ENCODE data around the gene DLGAP1. TPM values are rescaled to one million over a fixed set of nuclear protein-coding genes. Genes with fewer than 3 reads are reported as not detected.

DLGAP1 gene
- total and polyA plus RNA-seq, 2 experiments from 2014 or later, result 17.0 to 48.5 TPM

- H3K4me3 ChIP-seq, result no peak overlapping the region
- H3K27ac ChIP-seq (ENCODE audit: low read depth), result no peak overlapping the region
- Mint-ChIP-seq H3K9me3 (peaks cover 1% of the 10 kb centered on the region; the same call in 1 of the 3 replicates), H3K36me3 (ENCODE audit: low read depth) (peaks cover 6% of the 10 kb centered on the region; the same call in 2 of the 3 replicates), H3K27me3 (ENCODE audit: insufficient read depth, low read depth, poor library complexity) (no peaks in the 10 kb centered on the region), H3K4me1 (peaks cover 19% of the 10 kb centered on the region), H3K27ac (no peak overlapping the region), H3K4me3 (no peak overlapping the region)
- no peaks in the 10 kb centered on the region for H3K79me2 ChIP-seq (replicated peaks; ENCODE audit: insufficient read depth)
- no peak overlapping the region for H2AFZ ChIP-seq
- TF ChIP-seq, protein P1, sequence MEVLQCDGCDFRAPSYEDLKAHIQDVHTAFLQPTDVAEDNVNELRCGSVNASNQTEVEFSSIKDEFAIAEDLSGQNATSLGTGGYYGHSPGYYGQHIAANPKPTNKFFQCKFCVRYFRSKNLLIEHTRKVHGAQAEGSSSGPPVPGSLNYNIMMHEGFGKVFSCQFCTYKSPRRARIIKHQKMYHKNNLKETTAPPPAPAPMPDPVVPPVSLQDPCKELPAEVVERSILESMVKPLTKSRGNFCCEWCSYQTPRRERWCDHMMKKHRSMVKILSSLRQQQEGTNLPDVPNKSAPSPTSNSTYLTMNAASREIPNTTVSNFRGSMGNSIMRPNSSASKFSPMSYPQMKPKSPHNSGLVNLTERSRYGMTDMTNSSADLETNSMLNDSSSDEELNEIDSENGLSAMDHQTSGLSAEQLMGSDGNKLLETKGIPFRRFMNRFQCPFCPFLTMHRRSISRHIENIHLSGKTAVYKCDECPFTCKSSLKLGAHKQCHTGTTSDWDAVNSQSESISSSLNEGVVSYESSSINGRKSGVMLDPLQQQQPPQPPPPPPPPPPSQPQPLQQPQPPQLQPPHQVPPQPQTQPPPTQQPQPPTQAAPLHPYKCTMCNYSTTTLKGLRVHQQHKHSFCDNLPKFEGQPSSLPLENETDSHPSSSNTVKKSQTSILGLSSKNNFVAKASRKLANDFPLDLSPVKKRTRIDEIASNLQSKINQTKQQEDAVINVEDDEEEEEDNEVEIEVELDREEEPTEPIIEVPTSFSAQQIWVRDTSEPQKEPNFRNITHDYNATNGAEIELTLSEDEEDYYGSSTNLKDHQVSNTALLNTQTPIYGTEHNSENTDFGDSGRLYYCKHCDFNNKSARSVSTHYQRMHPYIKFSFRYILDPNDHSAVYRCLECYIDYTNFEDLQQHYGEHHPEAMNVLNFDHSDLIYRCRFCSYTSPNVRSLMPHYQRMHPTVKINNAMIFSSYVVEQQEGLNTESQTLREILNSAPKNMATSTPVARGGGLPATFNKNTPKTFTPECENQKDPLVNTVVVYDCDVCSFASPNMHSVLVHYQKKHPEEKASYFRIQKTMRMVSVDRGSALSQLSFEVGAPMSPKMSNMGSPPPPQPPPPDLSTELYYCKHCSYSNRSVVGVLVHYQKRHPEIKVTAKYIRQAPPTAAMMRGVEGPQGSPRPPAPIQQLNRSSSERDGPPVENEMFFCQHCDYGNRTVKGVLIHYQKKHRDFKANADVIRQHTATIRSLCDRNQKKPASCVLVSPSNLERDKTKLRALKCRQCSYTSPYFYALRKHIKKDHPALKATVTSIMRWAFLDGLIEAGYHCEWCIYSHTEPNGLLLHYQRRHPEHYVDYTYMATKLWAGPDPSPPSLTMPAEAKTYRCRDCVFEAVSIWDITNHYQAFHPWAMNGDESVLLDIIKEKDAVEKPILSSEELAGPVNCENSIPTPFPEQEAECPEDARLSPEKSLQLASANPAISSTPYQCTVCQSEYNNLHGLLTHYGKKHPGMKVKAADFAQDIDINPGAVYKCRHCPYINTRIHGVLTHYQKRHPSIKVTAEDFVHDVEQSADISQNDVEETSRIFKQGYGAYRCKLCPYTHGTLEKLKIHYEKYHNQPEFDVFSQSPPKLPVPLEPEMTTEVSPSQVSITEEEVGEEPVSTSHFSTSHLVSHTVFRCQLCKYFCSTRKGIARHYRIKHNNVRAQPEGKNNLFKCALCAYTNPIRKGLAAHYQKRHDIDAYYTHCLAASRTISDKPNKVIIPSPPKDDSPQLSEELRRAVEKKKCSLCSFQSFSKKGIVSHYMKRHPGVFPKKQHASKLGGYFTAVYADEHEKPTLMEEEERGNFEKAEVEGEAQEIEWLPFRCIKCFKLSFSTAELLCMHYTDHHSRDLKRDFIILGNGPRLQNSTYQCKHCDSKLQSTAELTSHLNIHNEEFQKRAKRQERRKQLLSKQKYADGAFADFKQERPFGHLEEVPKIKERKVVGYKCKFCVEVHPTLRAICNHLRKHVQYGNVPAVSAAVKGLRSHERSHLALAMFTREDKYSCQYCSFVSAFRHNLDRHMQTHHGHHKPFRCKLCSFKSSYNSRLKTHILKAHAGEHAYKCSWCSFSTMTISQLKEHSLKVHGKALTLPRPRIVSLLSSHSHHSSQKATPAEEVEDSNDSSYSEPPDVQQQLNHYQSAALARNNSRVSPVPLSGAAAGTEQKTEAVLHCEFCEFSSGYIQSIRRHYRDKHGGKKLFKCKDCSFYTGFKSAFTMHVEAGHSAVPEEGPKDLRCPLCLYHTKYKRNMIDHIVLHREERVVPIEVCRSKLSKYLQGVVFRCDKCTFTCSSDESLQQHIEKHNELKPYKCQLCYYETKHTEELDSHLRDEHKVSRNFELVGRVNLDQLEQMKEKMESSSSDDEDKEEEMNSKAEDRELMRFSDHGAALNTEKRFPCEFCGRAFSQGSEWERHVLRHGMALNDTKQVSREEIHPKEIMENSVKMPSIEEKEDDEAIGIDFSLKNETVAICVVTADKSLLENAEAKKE (CRISPR knock-in tag; IDR thresholded peaks at IDR 0.05), result no peak
- no peak for TF ChIP-seq EZH2 (IDR thresholded peaks at IDR 0.05; ENCODE audit: low read depth, unreplicated experiment)
- TF ChIP-seq REST (IDR thresholded peaks at IDR 0.05; ENCODE audit: unreplicated experiment), result no peak
- TF ChIP-seq CREB1 (CRISPR knock-in tag; IDR thresholded peaks at IDR 0.05; ENCODE audit: low read depth), result no peak
- no peak for TF ChIP-seq POLR2AphosphoS5 (IDR thresholded peaks at IDR 0.05; ENCODE audit: low read depth)
- no peaks in the 10 kb centered on the region for H3K27me3 ChIP-seq (ENCODE audit: insufficient read depth)
- H3K4me1 ChIP-seq (ENCODE audit: insufficient read depth), result no peaks in the 10 kb centered on the region
- no peaks in the 10 kb centered on the region for H3K9me2 ChIP-seq (ENCODE audit: insufficient read depth)
- H3K36me3 ChIP-seq (ENCODE audit: insufficient read depth), result no peaks in the 10 kb centered on the region
- no peaks in the 10 kb centered on the region for H4K20me1 ChIP-seq (replicated peaks; ENCODE audit: insufficient read depth)
- H3K4me2 ChIP-seq, result no peak overlapping the region
- ATAC-seq (no peak), DNase-seq (ENCODE audit: low spot score) (no peak)
- H3F3A ChIP-seq (replicated peaks; ENCODE audit: low read depth), result no peaks in the 10 kb centered on the region
Observed at GRCh38 chr18:3984163-3984757, 470.8 kb downstream of the DLGAP1 start.

All from GM23338 (cell line).